SK-N-SH treated with all-trans-retinoic acid at 6 μM for 48 hours (cell line): ENCODE data around the gene PPP1CA.

Experiments
- ATAC-seq: fragments of 200-7000 bp; cut with Tn5 transposase; 3 replicates; pipeline ENCODE4 v1.9.1; 2020; ENCODE audit warnings: mild to moderate bottlenecking, moderate library complexity
- ARNTL ChIP-seq: fragments of 450-650 bp; formaldehyde crosslinking; IDR thresholded peaks from 2 replicates; pipeline ENCODE4 v1.5.0; 2020; ENCODE audit warnings: low read depth, mild to moderate bottlenecking, moderate library complexity, borderline replicate concordance
- CREB5 ChIP-seq: fragments of 250-450 bp; sonication (Bioruptor Pico); IDR thresholded peaks from 2 replicates; pipeline ENCODE4 v1.5.1; 2020; ENCODE audit warnings: low read depth, mild to moderate bottlenecking, moderate library complexity
- CSDC2 ChIP-seq: fragments of 250-450 bp; sonication (Bioruptor Pico); IDR thresholded peaks from 2 replicates; pipeline ENCODE4 v1.5.0; 2020; ENCODE audit warnings: mild to moderate bottlenecking, moderate library complexity
- CSRNP3 ChIP-seq: fragments of 250-450 bp; sonication (Bioruptor Pico); IDR thresholded peaks from 2 replicates; pipeline ENCODE4 v1.5.1; 2021; ENCODE audit warnings: mild to moderate bottlenecking, moderate library complexity
- ESRRG ChIP-seq: fragments of 250-450 bp; sonication (Bioruptor Pico); IDR thresholded peaks from 2 replicates; pipeline ENCODE4 v1.6.1; 2021; ENCODE audit warnings: mild to moderate bottlenecking
- GLIS3 ChIP-seq: fragments of 250-450 bp; sonication (Bioruptor Pico); IDR thresholded peaks from 2 replicates; pipeline ENCODE4 v1.5.0; 2020; ENCODE audit warnings: mild to moderate bottlenecking, moderate library complexity
- ISL1 ChIP-seq: fragments of 250-450 bp; sonication (Bioruptor Pico); IDR thresholded peaks from 2 replicates; pipeline ENCODE4 v2.1.2; 2022; ENCODE audit warnings: mild to moderate bottlenecking, moderate library complexity
- OSR1 ChIP-seq: fragments of 250-450 bp; sonication (Bioruptor Pico); IDR thresholded peaks from 2 replicates; pipeline ENCODE4 v1.8.0; 2022; ENCODE audit warnings: moderate library complexity, mild to moderate bottlenecking, inconsistent platforms
- RARB ChIP-seq: fragments of 250-450 bp; sonication (Bioruptor Pico); IDR thresholded peaks from 2 replicates; pipeline ENCODE4 v1.8.0; 2021; ENCODE audit warnings: mild to moderate bottlenecking, moderate library complexity
- SNAI2 ChIP-seq: fragments of 250-450 bp; sonication (Bioruptor Pico); IDR thresholded peaks from 2 replicates; pipeline ENCODE4 v1.5.0; 2020; ENCODE audit warnings: mild to moderate bottlenecking, moderate library complexity
- TCF4 ChIP-seq: fragments of 250-450 bp; sonication (Bioruptor Pico); IDR thresholded peaks from 2 replicates; pipeline ENCODE4 v1.8.0; 2021; ENCODE audit warnings: mild to moderate bottlenecking, moderate library complexity, borderline replicate concordance
- TOX ChIP-seq: fragments of 250-450 bp; sonication (Bioruptor Pico); IDR thresholded peaks from 2 replicates; pipeline ENCODE4 v1.8.0; 2021; ENCODE audit warnings: mild to moderate bottlenecking, moderate library complexity, borderline replicate concordance
- ZC3H10 ChIP-seq: fragments of 250-450 bp; sonication (Bioruptor Pico); IDR thresholded peaks from 2 replicates; pipeline ENCODE4 v1.5.1; 2021; ENCODE audit warnings: mild to moderate bottlenecking, moderate library complexity
- ZFP3 ChIP-seq: fragments of 250-450 bp; sonication (Bioruptor Pico); IDR thresholded peaks from 2 replicates; pipeline ENCODE4 v1.5.0; 2020; ENCODE audit warnings: mild to moderate bottlenecking, moderate library complexity
- ZFP30 ChIP-seq: fragments of 450-650 bp; formaldehyde crosslinking; IDR thresholded peaks from 2 replicates; pipeline ENCODE4 v1.5.0; 2022; ENCODE audit warnings: mild to moderate bottlenecking, moderate library complexity
- ZNF565 ChIP-seq: fragments of 450-650 bp; formaldehyde crosslinking; conservative IDR thresholded peaks from 2 replicates; pipeline ENCODE4 v1.5.0; 2020; ENCODE audit warnings: low read depth, mild to moderate bottlenecking, moderate library complexity
- ZNF70 ChIP-seq: fragments of 450-650 bp; formaldehyde crosslinking; IDR thresholded peaks from 2 replicates; pipeline ENCODE4 v1.5.0; 2020; ENCODE audit warnings: mild to moderate bottlenecking, moderate library complexity
- ZNF8 ChIP-seq: fragments of 450-650 bp; formaldehyde crosslinking; IDR thresholded peaks from 2 replicates; pipeline ENCODE4 v1.5.0; 2020; ENCODE audit warnings: mild to moderate bottlenecking, moderate library complexity
- TF ChIP-seq, protein P1 (sequence below): fragments of 250-450 bp; sonication (Bioruptor Pico); IDR thresholded peaks from 2 replicates; pipeline ENCODE4 v1.5.0; 2020; ENCODE audit warnings: mild to moderate bottlenecking, moderate library complexity
- TF ChIP-seq, protein P2 (sequence below): fragments of 250-450 bp; sonication (Bioruptor Pico); IDR thresholded peaks from 2 replicates; pipeline ENCODE4 v1.8.0; 2020; ENCODE audit warnings: mild to moderate bottlenecking, moderate library complexity, borderline replicate concordance
- TF ChIP-seq, protein P3 (sequence below): fragments of 250-450 bp; sonication (Bioruptor Pico); IDR thresholded peaks from 2 replicates; pipeline ENCODE4 v1.8.0; 2021; ENCODE audit warnings: low read depth, mild to moderate bottlenecking, moderate library complexity, borderline replicate concordance

The PPP1CA gene

DNA sequence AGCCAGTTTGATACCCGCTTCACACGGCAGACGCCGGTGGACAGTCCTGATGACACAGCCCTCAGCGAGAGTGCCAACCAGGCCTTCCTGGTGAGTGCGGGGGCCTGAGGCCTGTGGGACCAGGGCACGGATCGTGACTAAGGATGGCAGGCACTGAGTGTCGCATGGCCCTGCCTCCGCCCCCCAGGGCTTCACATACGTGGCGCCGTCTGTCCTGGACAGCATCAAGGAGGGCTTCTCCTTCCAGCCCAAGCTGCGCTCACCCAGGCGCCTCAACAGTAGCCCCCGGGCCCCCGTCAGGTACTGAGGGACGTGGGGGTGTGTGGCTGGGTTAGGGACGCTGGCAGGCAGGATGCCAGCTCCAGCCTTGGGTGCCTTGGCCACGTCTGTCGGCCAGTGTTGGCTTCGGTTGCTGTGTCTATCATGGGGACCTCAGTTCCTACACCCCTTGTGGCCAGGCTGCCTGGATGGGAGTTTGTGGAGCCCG lies 32.8 kb upstream of the PPP1CA start:
- no peak for TF ChIP-seq TOX
- no peak for TF ChIP-seq ZFP30 (CRISPR knock-in tag)
- TF ChIP-seq RARB (CRISPR knock-in tag) = no peak
- no peak for TF ChIP-seq ZNF8 (CRISPR knock-in tag)
- TF ChIP-seq CREB5 (CRISPR knock-in tag) = no peak
- no peak for TF ChIP-seq ZNF565 (CRISPR knock-in tag)
- TF ChIP-seq TCF4 (CRISPR knock-in tag) = no peak
- no peak for TF ChIP-seq ZC3H10 (CRISPR knock-in tag)
- TF ChIP-seq, protein P1, sequence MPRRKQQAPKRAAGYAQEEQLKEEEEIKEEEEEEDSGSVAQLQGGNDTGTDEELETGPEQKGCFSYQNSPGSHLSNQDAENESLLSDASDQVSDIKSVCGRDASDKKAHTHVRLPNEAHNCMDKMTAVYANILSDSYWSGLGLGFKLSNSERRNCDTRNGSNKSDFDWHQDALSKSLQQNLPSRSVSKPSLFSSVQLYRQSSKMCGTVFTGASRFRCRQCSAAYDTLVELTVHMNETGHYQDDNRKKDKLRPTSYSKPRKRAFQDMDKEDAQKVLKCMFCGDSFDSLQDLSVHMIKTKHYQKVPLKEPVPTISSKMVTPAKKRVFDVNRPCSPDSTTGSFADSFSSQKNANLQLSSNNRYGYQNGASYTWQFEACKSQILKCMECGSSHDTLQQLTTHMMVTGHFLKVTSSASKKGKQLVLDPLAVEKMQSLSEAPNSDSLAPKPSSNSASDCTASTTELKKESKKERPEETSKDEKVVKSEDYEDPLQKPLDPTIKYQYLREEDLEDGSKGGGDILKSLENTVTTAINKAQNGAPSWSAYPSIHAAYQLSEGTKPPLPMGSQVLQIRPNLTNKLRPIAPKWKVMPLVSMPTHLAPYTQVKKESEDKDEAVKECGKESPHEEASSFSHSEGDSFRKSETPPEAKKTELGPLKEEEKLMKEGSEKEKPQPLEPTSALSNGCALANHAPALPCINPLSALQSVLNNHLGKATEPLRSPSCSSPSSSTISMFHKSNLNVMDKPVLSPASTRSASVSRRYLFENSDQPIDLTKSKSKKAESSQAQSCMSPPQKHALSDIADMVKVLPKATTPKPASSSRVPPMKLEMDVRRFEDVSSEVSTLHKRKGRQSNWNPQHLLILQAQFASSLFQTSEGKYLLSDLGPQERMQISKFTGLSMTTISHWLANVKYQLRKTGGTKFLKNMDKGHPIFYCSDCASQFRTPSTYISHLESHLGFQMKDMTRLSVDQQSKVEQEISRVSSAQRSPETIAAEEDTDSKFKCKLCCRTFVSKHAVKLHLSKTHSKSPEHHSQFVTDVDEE = no peak
- no peak for ATAC-seq

DNA sequence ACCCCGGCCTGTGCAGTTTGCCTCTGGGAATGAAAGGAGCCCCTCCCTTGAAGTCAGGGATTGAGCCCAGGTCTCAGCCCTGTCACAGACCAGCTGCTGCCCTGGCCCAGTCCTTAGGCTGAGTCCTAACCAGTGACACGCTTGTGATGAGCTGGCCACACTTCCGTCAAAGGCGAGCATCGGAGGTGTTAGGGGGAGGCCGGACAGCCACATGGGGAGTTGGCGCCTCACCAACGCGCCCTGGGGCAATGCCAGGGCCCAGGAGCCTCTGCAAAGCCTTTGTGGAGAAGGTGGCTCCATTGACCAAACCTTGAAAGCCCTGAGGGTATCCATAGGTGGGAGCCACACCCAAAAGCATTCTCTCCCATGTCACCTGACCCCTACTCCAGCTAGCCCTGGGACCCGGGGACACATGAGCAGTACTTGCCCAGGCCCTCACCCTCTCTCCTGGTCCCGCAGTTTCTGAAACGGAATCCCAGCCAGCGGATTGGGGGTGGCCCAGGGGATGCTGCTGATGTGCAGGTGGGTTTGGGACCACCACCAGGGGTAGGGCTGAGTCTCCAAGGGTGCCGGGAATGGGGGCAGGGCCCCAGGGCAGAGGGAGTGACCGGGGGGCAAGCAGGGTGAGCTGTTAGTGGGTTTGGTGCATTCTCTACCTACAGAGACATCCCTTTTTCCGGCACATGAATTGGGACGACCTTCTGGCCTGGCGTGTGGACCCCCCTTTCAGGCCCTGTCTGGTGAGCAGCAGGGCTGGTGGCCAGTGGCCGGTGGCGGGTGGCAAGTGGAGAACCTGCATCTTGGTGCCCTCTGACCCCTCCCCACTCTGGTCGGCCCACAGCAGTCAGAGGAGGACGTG lies 32.1 kb upstream of the PPP1CA start:
- TF ChIP-seq ZNF565 (CRISPR knock-in tag) (no peak), ZFP30 (CRISPR knock-in tag) (no peak), ESRRG (CRISPR knock-in tag) (no peak), CSDC2 (CRISPR knock-in tag) (no peak), ISL1 (CRISPR knock-in tag) (no peak), ARNTL (CRISPR knock-in tag) (no peak), OSR1 (no peak), SNAI2 (CRISPR knock-in tag) (no peak), ZNF8 (CRISPR knock-in tag) (no peak), CSRNP3 (CRISPR knock-in tag) (no peak), ZC3H10 (CRISPR knock-in tag) (no peak), ZFP3 (CRISPR knock-in tag) (no peak), ZNF70 (CRISPR knock-in tag) (no peak), GLIS3 (no peak), RARB (CRISPR knock-in tag) (no peak)
- TF ChIP-seq, protein P2, sequence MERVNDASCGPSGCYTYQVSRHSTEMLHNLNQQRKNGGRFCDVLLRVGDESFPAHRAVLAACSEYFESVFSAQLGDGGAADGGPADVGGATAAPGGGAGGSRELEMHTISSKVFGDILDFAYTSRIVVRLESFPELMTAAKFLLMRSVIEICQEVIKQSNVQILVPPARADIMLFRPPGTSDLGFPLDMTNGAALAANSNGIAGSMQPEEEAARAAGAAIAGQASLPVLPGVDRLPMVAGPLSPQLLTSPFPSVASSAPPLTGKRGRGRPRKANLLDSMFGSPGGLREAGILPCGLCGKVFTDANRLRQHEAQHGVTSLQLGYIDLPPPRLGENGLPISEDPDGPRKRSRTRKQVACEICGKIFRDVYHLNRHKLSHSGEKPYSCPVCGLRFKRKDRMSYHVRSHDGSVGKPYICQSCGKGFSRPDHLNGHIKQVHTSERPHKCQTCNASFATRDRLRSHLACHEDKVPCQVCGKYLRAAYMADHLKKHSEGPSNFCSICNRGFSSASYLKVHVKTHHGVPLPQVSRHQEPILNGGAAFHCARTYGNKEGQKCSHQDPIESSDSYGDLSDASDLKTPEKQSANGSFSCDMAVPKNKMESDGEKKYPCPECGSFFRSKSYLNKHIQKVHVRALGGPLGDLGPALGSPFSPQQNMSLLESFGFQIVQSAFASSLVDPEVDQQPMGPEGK (CRISPR knock-in tag) = no peak
- TF ChIP-seq, protein P1 = no peak
- TF ChIP-seq, protein P3, sequence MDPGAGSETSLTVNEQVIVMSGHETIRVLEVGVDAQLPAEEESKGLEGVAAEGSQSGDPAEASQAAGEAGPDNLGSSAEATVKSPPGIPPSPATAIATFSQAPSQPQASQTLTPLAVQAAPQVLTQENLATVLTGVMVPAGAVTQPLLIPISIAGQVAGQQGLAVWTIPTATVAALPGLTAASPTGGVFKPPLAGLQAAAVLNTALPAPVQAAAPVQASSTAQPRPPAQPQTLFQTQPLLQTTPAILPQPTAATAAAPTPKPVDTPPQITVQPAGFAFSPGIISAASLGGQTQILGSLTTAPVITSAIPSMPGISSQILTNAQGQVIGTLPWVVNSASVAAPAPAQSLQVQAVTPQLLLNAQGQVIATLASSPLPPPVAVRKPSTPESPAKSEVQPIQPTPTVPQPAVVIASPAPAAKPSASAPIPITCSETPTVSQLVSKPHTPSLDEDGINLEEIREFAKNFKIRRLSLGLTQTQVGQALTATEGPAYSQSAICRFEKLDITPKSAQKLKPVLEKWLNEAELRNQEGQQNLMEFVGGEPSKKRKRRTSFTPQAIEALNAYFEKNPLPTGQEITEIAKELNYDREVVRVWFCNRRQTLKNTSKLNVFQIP (CRISPR knock-in tag) = no peak
- no peak for ATAC-seq
